BE2C (cell line): ENCODE results near the gene DUX4. TPM values are rescaled to one million over a fixed set of nuclear protein-coding genes. Genes with fewer than 3 reads are reported as not detected.
"Not testable (repeated sequence)": the region's sequence is repeated elsewhere in the genome, so short reads cannot be mapped to it uniquely, and the experiment has no call there.

Experiments
- DNase-seq: peaks from one replicate; pipeline ENCODE4 v3.0.0-alpha.2; 2020
- H3K27me3 ChIP-seq: fragments of 250-450 bp; sonication (Bioruptor Pico); 2 replicates; pipeline ENCODE4 v1.5.1; 2020; ENCODE audit warnings: mild to moderate bottlenecking
- H3K36me3 ChIP-seq: fragments of 250-450 bp; sonication (Bioruptor Pico); 2 replicates; pipeline ENCODE4 v1.5.1; 2020; ENCODE audit warnings: mild to moderate bottlenecking
- H3K4me1 ChIP-seq: fragments of 250-450 bp; sonication (Bioruptor Pico); 2 replicates; pipeline ENCODE4 v1.5.1; 2020
- H3K4me3 ChIP-seq: 2 replicates; pipeline ENCODE4 v1.5.1; 2011; ENCODE audit warnings: low read depth, low read length
- H3K9me3 ChIP-seq: fragments of 250-450 bp; sonication (Bioruptor Pico); 2 replicates; pipeline ENCODE4 v1.5.1; 2020
- polyA plus RNA-seq: library from polyadenylated mRNA; unstranded; fragments of >200 nt; gene quantifications from one replicate; pipeline ENCODE4 v1.2.1, GENCODE V29; 2012; ENCODE audit warnings: low read depth, missing spikeins; ENCODE audit not compliant: insufficient read length, insufficient read depth

DUX4 gene
- polyA plus RNA-seq = not detected

- H3K27me3 ChIP-seq, H3K36me3 ChIP-seq, DNase-seq, H3K4me3 ChIP-seq, H3K4me1 ChIP-seq, H3K9me3 ChIP-seq: not testable (repeated sequence)
These were observed at the start of gene DUX4 for GRCh38 chr4:190173428-190173827. Gene DUX4 (plus strand): TSS chr4:190173774. CDS start chr4:190173774, 0 bp downstream.

- H3K36me3 ChIP-seq = not testable (repeated sequence)
These were observed 1.9 kb downstream of the DUX4 start for GRCh38 chr4:190175436-190175835.

GRCh38 chr4:190177727-190178605 is 4.4 kb downstream of the DUX4 start:
- H3K27me3 ChIP-seq, H3K9me3 ChIP-seq, H3K36me3 ChIP-seq, H3K4me1 ChIP-seq, H3K4me3 ChIP-seq: not testable (repeated sequence)
- DNase-seq = peak; percentile 22

More at GRCh38 chr4:190175436-190175835, 1.9 kb downstream of the DUX4 start:
- H3K4me3 ChIP-seq, H3K9me3 ChIP-seq, DNase-seq, H3K4me1 ChIP-seq, H3K27me3 ChIP-seq: not testable (repeated sequence)

GRCh38 chr4:190178606-190178990 is 5.0 kb downstream of the DUX4 start:
- not testable (repeated sequence) for H3K9me3 ChIP-seq, H3K4me1 ChIP-seq

GRCh38 chr4:190179030-190179739 is 5.6 kb downstream of the DUX4 start:
- H3K4me3 ChIP-seq, H3K4me1 ChIP-seq, DNase-seq, H3K36me3 ChIP-seq, H3K27me3 ChIP-seq, H3K9me3 ChIP-seq: not testable (repeated sequence)

More at GRCh38 chr4:190178606-190178990, 5.0 kb downstream of the DUX4 start:
- H3K4me3 ChIP-seq, DNase-seq, H3K27me3 ChIP-seq, H3K36me3 ChIP-seq: not testable (repeated sequence)

GRCh38 chr4:190179740-190180094 is 6.1 kb downstream of the DUX4 start:
- H3K36me3 ChIP-seq, H3K27me3 ChIP-seq, H3K4me3 ChIP-seq, DNase-seq, H3K4me1 ChIP-seq, H3K9me3 ChIP-seq: not testable (repeated sequence)

- not testable (repeated sequence) for H3K4me1 ChIP-seq, H3K36me3 ChIP-seq, H3K27me3 ChIP-seq, H3K9me3 ChIP-seq, H3K4me3 ChIP-seq, DNase-seq
These were observed 7.4 kb downstream of the DUX4 start for GRCh38 chr4:190180947-190181346.

- H3K4me3 ChIP-seq = not testable (repeated sequence)
These were observed 8.0 kb downstream of the DUX4 start for GRCh38 chr4:190181481-190182100.

GRCh38 chr4:190203510-190203909 is 29.9 kb downstream of the DUX4 start:
- H3K36me3 ChIP-seq, H3K9me3 ChIP-seq, H3K27me3 ChIP-seq, H3K4me3 ChIP-seq, H3K4me1 ChIP-seq, DNase-seq: not testable (repeated sequence)

More at GRCh38 chr4:190181481-190182100, 8.0 kb downstream of the DUX4 start:
- H3K4me1 ChIP-seq, H3K36me3 ChIP-seq, H3K27me3 ChIP-seq, H3K9me3 ChIP-seq, DNase-seq: not testable (repeated sequence)
